Liver (tissue), 9 donors: ENCODE data around the gene MZT2B. TPM values are rescaled to one million over a fixed set of nuclear protein-coding genes. Genes with fewer than 3 reads are reported as not detected.
"Not testable (repeated sequence)": the region's sequence is repeated elsewhere in the genome, so short reads cannot be mapped to it uniquely, and the experiment has no call there.

Source experiments
- DNase-seq: peaks from one replicate; pipeline ENCODE4 v3.0.0-alpha.2; 2017; ENCODE audit warnings: low spot score
- H3K27ac ChIP-seq, 2 donors: one replicate each; pipeline ENCODE4 v1.7.0; 2013; ENCODE audit warnings: inconsistent platforms in 2 of 2, low read length in 2 of 2, control low read depth in 1 of 2, low read depth in 1 of 2, mild to moderate bottlenecking in 1 of 2
- H3K27me3 ChIP-seq, 4 donors: one replicate each; pipeline versions ENCODE4 v1.6.1 to v1.7.0; 2013; ENCODE audit warnings: low read length in 3 of 4, inconsistent platforms in 1 of 4, mild to moderate bottlenecking in 1 of 4, moderate library complexity in 1 of 4; ENCODE audit not compliant: control insufficient read depth in 4 of 4, insufficient read depth in 4 of 4
- H3K36me3 ChIP-seq, 4 donors: one replicate each; pipeline versions ENCODE4 v1.6.1 to v1.7.0; 2013; ENCODE audit warnings: low read length in 3 of 4, mild to moderate bottlenecking in 3 of 4, low read depth in 1 of 4, moderate library complexity in 1 of 4; ENCODE audit not compliant: control insufficient read depth in 4 of 4, insufficient read depth in 3 of 4
- H3K4me1 ChIP-seq, 4 donors: one replicate each; pipeline versions ENCODE4 v1.6.1 to v1.7.0; 2013; ENCODE audit warnings: low read length in 3 of 4, mild to moderate bottlenecking in 3 of 4, moderate library complexity in 1 of 4; ENCODE audit not compliant: control insufficient read depth in 4 of 4, insufficient read depth in 4 of 4
- H3K4me3 ChIP-seq, 3 donors: one replicate each; pipeline versions ENCODE4 v1.6.1 to v1.7.0; 2013; ENCODE audit warnings: low read length in 3 of 3, control low read depth in 1 of 3, low read depth in 1 of 3, mild to moderate bottlenecking in 1 of 3
- H3K9ac ChIP-seq, 2 donors: one replicate each; pipeline ENCODE4 v1.7.0; 2013; ENCODE audit warnings: low read length in 2 of 2, mild to moderate bottlenecking in 2 of 2, moderate library complexity in 2 of 2, control low read depth in 1 of 2, low read depth in 1 of 2
- H3K9me3 ChIP-seq, 4 donors: one replicate each; pipeline versions ENCODE4 v1.6.1 to v1.7.0; 2013; ENCODE audit warnings: low read length in 3 of 4; ENCODE audit not compliant: control insufficient read depth in 4 of 4
- EGR1 ChIP-seq, 2 donors: IDR thresholded peaks; 2 replicates each; pipeline ENCODE4 v1.6.1; 2016 to 2018; ENCODE audit warnings: antibody characterized with exemption in 2 of 2, low read depth in 2 of 2
- FOXA2 ChIP-seq: IDR thresholded peaks from 2 replicates; pipeline ENCODE4 v1.6.1; 2016; ENCODE audit warnings: antibody characterized with exemption
- HNF4A ChIP-seq, 2 donors: conservative IDR thresholded peaks; 2 replicates each; pipeline ENCODE4 v1.6.1; 2016; ENCODE audit warnings: antibody characterized with exemption in 2 of 2, mild to moderate bottlenecking in 2 of 2
- JUND ChIP-seq, 2 donors: IDR thresholded peaks; 2 replicates each; pipeline ENCODE4 v1.6.1; 2016; ENCODE audit warnings: antibody characterized with exemption in 2 of 2
- REST ChIP-seq: IDR thresholded peaks from 2 replicates; pipeline ENCODE4 v1.6.1; 2016; ENCODE audit warnings: antibody characterized with exemption, mild to moderate bottlenecking
- SP1 ChIP-seq: IDR thresholded peaks from 2 replicates; pipeline ENCODE4 v1.6.1; 2018; ENCODE audit warnings: antibody characterized with exemption, mild to moderate bottlenecking
- WGBS: extraction: QIAGEN DNeasy Blood & Tissue Kit; methylation state at CpG from one replicate; pipeline ENCODE4 v1.1.7; 2013; 5-methylcytosine and 5-hydroxymethylcytosine counted together
- polyA plus RNA-seq, 2 donors: library from polyadenylated mRNA; stranded (reverse) in 1 of 2; unstranded in 1 of 2; fragments of 200-250 nt in 1 of 2; fragments of >200 nt in 1 of 2; fragmentation: Nextera tagmentation in 1 of 2; extraction: Ambion mirVana in 1 of 2; gene quantifications; one replicate each; pipeline versions ENCODE4 v1.2.1 to v1.2.3, GENCODE V29; 2013 to 2015
- total RNA-seq, 2 donors: library from RNA; depleted of rRNA; stranded (reverse); fragments of >200 nt; gene quantifications; one replicate each; pipeline ENCODE4 v1.2.3, GENCODE V29; 2014
- TF ChIP-seq, protein P1 (sequence below): IDR thresholded peaks from 2 replicates; pipeline ENCODE4 v1.6.1; 2016; ENCODE audit warnings: antibody characterized with exemption
- TF ChIP-seq, protein P2 (sequence below): IDR thresholded peaks from 2 replicates; pipeline ENCODE4 v1.6.1; 2016; ENCODE audit warnings: antibody characterized with exemption
- TF ChIP-seq, protein P3 (sequence below): fragments of 150-350 bp; IDR thresholded peaks from 2 replicates; pipeline ENCODE4 v1.5.1; 2017; ENCODE audit warnings: improper control_type of control experiment, low read depth, low read length; ENCODE audit not compliant: missing input control
- TF ChIP-seq, protein P4 (sequence below): IDR thresholded peaks from 2 replicates; pipeline ENCODE4 v1.6.1; 2016; ENCODE audit warnings: antibody characterized with exemption
- donor health status: healthy.
- donor health status: healthy.
- donor health status: healthy.
- donor health status: healthy.
- donor health status: healthy.

MZT2B gene
- total and polyA plus RNA-seq, 4 donors: 32.0 to 143 (median 120) TPM

GRCh38 chr2:130157825-130158514, 24.1 kb upstream of the MZT2B start:
- H3K9ac ChIP-seq, H3K9me3 ChIP-seq, H3K27me3 ChIP-seq, H3K4me3 ChIP-seq, H3K27ac ChIP-seq, H3K4me1 ChIP-seq, DNase-seq: not testable (repeated sequence)
- H3K36me3 ChIP-seq: peaks cover 0 to 22% (median 9%) of the 10 kb centered on the region in 4 donors
- 83% methylated on average over 13 of the region's 13 CpGs for WGBS

GRCh38 chr2:130158631-130159030, 23.4 kb upstream of the MZT2B start:
- WGBS: 91% methylated on average over 9 of the region's 9 CpGs
- H3K36me3 ChIP-seq: peaks cover 2 to 20% (median 6%) of the 10 kb centered on the region in 4 donors

DNA sequence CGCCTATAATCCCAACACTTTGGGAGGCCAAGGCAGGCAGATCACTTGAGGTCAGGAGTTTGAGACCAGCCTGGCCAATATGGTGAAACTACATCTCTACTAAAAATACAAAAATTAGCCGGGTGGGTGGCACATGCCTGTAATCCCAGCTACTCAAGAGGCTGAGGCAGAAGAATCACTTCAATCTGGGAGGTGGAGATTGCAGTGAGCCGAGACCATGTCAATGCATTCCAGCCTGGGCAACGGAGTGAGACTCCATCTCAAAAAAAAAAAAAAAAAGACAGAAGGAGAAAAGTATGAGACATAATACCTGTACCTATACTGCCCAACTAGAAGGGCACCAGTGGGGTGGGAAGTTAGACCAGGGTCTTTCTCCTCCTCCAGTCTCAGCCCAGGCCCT, 22.7 kb upstream of the MZT2B start:
- 96% methylated on average over 4 of the region's 4 CpGs for WGBS
- DNase-seq: not testable (repeated sequence)

More at GRCh38 chr2:130158631-130159030, 23.4 kb upstream of the MZT2B start:
- DNase-seq: no peak
- H3K27me3 ChIP-seq: no peaks in the 10 kb centered on the region
- H3K4me1 ChIP-seq: no peaks in the 10 kb centered on the region
- no peak overlapping the region for H3K27ac ChIP-seq
- no peak overlapping the region for H3K4me3 ChIP-seq
- H3K9ac ChIP-seq: no peak overlapping the region
- no peaks in the 10 kb centered on the region for H3K9me3 ChIP-seq
- TF ChIP-seq HNF4A (conservative IDR thresholded peaks at IDR 0.05) (no peak), EGR1 (IDR thresholded peaks at IDR 0.05; ENCODE audit: low read depth in 2 of 2) (no peak), SP1 (no peak)
- TF ChIP-seq, protein P1, sequence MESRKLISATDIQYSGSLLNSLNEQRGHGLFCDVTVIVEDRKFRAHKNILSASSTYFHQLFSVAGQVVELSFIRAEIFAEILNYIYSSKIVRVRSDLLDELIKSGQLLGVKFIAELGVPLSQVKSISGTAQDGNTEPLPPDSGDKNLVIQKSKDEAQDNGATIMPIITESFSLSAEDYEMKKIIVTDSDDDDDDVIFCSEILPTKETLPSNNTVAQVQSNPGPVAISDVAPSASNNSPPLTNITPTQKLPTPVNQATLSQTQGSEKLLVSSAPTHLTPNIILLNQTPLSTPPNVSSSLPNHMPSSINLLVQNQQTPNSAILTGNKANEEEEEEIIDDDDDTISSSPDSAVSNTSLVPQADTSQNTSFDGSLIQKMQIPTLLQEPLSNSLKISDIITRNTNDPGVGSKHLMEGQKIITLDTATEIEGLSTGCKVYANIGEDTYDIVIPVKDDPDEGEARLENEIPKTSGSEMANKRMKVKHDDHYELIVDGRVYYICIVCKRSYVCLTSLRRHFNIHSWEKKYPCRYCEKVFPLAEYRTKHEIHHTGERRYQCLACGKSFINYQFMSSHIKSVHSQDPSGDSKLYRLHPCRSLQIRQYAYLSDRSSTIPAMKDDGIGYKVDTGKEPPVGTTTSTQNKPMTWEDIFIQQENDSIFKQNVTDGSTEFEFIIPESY: no peak
- TF ChIP-seq, protein P2, sequence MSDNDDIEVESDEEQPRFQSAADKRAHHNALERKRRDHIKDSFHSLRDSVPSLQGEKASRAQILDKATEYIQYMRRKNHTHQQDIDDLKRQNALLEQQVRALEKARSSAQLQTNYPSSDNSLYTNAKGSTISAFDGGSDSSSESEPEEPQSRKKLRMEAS: no peak
- TF ChIP-seq, protein P3, sequence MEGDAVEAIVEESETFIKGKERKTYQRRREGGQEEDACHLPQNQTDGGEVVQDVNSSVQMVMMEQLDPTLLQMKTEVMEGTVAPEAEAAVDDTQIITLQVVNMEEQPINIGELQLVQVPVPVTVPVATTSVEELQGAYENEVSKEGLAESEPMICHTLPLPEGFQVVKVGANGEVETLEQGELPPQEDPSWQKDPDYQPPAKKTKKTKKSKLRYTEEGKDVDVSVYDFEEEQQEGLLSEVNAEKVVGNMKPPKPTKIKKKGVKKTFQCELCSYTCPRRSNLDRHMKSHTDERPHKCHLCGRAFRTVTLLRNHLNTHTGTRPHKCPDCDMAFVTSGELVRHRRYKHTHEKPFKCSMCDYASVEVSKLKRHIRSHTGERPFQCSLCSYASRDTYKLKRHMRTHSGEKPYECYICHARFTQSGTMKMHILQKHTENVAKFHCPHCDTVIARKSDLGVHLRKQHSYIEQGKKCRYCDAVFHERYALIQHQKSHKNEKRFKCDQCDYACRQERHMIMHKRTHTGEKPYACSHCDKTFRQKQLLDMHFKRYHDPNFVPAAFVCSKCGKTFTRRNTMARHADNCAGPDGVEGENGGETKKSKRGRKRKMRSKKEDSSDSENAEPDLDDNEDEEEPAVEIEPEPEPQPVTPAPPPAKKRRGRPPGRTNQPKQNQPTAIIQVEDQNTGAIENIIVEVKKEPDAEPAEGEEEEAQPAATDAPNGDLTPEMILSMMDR: no peak

GRCh38 chr2:130160131-130160530, 21.9 kb upstream of the MZT2B start:
- Histone ChIP-seq H3K9me3 (no peaks in the 10 kb centered on the region), H3K9ac (no peak overlapping the region), H3K4me3 (no peak overlapping the region), H3K27ac (no peak overlapping the region), H3K36me3 (peaks cover 2 to 24% (median 9%) of the 10 kb centered on the region in 4 donors), H3K4me1 (no peaks in the 10 kb centered on the region), H3K27me3 (no peaks in the 10 kb centered on the region)
- 97% methylated on average over 6 of the region's 6 CpGs for WGBS
- DNase-seq: no peak
- TF ChIP-seq, protein P3: no peak
- TF ChIP-seq JUND (IDR thresholded peaks at IDR 0.05) (no peak), FOXA2 (no peak), REST (no peak)
- TF ChIP-seq, protein P4, sequence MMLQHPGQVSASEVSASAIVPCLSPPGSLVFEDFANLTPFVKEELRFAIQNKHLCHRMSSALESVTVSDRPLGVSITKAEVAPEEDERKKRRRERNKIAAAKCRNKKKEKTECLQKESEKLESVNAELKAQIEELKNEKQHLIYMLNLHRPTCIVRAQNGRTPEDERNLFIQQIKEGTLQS: no peak

More for the DNA sequence above, 22.7 kb upstream of the MZT2B start:
- H3K9ac ChIP-seq, H3K27ac ChIP-seq, H3K9me3 ChIP-seq, H3K27me3 ChIP-seq, H3K4me1 ChIP-seq, H3K4me3 ChIP-seq: not testable (repeated sequence)
- H3K36me3 ChIP-seq: peaks cover 5 to 22% (median 7%) of the 10 kb centered on the region in 4 donors
